Fibroblast of the aortic adventitia (primary cell): ENCODE data around the gene EIF2B1. TPM values are rescaled to one million over a fixed set of nuclear protein-coding genes. Genes with fewer than 3 reads are reported as not detected.
"Not testable (repeated sequence)": the region's sequence is repeated elsewhere in the genome, so short reads cannot be mapped to it uniquely, and the experiment has no call there.

Experiments
- DNase-seq: peaks from one replicate; pipeline ENCODE4 v3.0.0-alpha.2; 2010; ENCODE audit warnings: low read depth
- H3K4me3 ChIP-seq: 2 replicates; pipeline ENCODE4 v1.5.1; 2011; ENCODE audit warnings: low read depth, mild to moderate bottlenecking, control low read depth, low read length, moderate library complexity
- total RNA-seq: library from RNA; depleted of rRNA; stranded (reverse); fragments of >200 nt; gene quantifications from 2 replicates; pipeline ENCODE4 v1.2.3, GENCODE V29; 2012; ENCODE audit warnings: low replicate concordance
- TF ChIP-seq, protein P1 (sequence below): IDR thresholded peaks from 2 replicates; pipeline ENCODE4 v1.5.1; 2011; ENCODE audit warnings: mild to moderate bottlenecking, low read length, control low read depth, inconsistent platforms; ENCODE audit not compliant: insufficient read depth

The EIF2B1 gene
- total RNA-seq, 1 donor: 35.6 TPM

DNA sequence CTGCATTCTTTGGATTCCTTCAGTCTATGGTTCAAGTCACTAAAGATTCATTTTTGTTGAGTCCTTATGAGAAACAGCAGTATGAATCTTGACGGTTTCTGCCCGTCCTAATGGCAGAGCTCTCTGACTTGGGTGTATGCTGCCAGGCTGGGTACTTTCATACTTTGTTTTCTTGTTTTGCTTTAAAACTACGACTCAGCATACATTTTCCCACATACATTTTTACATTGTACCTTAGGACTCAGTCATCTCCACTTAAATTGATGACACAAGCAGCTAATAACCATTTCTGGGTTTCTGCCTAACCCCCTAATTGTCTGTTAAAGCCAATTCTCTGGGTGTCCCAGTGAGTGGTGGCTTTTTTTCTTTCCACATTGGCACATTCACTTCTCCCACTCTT, 36.4 kb downstream of the EIF2B1 start:
- no peak for DNase-seq

DNA sequence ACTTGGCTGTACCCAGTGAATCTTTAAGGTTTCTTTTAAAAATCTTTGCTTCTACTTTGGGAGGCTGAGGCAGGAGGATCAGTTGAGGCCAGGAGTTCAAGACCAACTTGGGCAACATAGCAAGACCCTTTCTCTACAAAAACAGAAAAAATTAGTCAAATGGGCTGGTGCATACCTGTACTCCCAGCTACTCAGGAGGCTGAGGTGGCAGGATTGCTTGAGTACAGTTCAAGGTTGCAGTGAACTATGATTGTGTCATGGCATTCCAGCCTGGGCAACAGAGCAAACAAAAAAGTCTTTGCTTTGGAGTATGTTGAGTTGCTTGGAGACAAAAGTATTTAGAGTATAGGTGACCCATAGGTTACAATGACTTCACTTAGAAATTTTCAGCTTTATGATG, 37.8 kb downstream of the EIF2B1 start:
- TF ChIP-seq, protein P1, sequence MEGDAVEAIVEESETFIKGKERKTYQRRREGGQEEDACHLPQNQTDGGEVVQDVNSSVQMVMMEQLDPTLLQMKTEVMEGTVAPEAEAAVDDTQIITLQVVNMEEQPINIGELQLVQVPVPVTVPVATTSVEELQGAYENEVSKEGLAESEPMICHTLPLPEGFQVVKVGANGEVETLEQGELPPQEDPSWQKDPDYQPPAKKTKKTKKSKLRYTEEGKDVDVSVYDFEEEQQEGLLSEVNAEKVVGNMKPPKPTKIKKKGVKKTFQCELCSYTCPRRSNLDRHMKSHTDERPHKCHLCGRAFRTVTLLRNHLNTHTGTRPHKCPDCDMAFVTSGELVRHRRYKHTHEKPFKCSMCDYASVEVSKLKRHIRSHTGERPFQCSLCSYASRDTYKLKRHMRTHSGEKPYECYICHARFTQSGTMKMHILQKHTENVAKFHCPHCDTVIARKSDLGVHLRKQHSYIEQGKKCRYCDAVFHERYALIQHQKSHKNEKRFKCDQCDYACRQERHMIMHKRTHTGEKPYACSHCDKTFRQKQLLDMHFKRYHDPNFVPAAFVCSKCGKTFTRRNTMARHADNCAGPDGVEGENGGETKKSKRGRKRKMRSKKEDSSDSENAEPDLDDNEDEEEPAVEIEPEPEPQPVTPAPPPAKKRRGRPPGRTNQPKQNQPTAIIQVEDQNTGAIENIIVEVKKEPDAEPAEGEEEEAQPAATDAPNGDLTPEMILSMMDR: no peak
- no peak for DNase-seq
- H3K4me3 ChIP-seq: no peak overlapping the region

More for the DNA sequence above, 36.4 kb downstream of the EIF2B1 start:
- H3K4me3 ChIP-seq: no peak overlapping the region
- TF ChIP-seq, protein P1: no peak

DNA sequence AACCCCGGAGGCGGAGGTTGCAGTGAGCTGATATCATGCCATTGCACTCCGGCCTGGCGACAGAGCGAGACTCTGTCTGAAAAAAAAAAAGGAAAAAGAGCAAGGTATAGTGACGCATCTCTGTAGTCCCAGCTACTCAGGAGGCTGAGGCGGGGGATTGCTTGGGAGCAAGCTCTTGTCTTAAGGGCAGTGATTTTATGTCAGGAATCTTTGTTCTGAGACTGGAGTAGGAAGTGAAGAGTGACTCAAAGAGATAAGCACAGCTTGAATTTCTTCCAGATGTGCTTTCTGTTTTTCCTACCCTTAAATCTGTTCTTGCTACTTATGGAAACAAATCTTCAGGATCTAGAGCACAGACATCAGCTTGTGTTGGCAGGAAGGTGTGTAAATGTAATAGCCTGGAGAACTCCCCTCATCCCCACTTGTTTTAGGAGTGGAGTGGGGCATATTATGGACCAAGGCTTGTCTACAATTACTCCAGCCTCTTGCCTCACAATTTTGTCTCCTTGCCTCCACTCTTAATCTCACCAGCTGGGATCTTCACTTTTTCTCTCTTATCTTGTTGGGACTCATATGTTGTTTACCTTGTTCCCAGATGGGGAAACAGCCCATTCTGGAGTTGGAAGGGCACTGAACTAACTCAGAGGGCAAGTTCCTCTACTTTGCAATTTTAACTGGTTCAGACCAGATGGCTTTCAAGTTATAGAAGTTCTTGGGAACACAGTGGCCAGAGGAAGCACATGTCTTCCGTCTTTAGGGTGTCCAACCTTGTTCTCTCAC, 41.6 kb downstream of the EIF2B1 start:
- DNase-seq: peak; percentile 93

DNA sequence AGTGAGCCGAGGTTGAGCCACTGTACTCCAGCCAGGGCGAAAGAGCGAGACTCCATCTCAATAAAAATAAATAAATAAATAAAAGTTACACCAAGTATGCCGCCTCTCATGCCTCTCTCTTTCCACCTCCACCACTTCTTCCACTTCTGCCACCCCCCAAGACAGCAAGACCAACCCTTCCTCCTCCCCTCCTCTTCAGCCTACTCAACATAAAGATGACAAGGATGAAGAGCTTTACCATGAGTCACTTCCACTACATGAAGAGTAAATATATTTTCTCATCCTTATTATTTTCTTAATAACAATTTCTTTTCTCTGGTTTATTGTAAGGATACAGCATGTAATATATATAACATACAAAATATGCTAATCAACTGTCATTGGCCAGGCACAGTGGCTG, 52.7 kb downstream of the EIF2B1 start:
- TF ChIP-seq, protein P1: no peak
- no peak for DNase-seq
- H3K4me3 ChIP-seq: no peak overlapping the region

More for the DNA sequence above, 41.6 kb downstream of the EIF2B1 start:
- TF ChIP-seq, protein P1: no peak
- H3K4me3 ChIP-seq: no peak overlapping the region

DNA sequence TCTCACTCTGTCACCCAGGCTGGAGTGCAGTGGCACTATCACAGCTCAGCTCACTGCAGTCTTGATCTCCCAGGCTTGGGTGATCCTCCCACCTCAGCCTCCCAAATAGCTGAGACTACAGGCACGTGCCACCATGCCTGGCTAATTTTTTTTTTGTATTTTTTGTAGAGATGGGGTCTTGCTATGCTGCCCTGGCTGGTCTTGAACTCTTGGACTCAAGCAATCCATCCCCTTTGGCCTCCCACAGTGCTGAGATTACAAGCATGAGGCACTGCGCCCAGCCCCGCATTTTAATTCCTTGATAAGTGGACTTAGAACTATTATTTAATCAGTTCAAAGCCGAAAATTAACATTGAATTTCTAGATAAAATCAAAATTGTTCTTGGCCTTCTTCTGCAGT, 54.7 kb downstream of the EIF2B1 start:
- H3K4me3 ChIP-seq, DNase-seq: not testable (repeated sequence)

DNA sequence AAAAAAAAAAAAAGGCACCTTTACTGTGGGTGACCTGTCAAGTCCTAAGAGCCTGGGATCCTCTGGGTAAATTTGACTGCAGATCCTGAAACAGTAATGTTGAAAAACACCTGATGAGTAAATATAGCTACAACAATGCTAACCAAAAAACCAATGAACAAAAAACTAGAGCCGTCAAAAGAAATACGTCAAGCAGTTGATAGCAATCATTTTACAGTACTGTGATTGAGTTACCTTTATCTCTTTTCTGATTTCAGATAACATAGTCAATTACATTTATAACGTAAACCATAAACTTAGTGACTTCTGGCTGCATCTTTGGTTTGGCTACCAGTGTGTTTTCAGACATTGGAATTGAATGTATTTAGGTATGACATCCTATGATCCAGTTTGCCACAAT, 55.2 kb downstream of the EIF2B1 start:
- TF ChIP-seq, protein P1: no peak
- H3K4me3 ChIP-seq: no peak overlapping the region
- no peak for DNase-seq

DNA sequence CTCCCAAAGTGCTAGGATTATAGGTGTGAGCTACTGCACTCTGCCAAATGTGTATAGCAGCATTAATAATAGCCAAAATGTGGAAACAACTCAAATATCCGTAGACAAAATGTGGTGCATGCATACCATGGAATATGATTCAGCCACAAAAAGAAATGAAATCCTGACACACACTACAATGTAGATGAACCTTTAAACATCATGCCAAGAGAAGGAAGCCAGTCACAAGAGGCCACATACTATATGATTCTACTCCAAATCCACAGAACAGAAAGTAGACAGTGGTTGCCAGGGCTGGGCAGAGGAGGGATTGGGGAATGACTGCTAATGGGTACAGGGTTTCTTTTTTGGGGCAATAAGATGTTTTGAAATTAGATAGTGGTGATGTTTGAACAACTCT, 56.9 kb downstream of the EIF2B1 start:
- no peak overlapping the region for H3K4me3 ChIP-seq
- DNase-seq: no peak
- TF ChIP-seq, protein P1: no peak
